Fibroblast of skin of right quadriceps (primary cell): ENCODE results near the gene ASIC2.
A peak's percentile ranks its signal among the peaks of the same experiment; 100 is the strongest.
"Not testable (repeated sequence)": the region's sequence is repeated elsewhere in the genome, so short reads cannot be mapped to it uniquely, and the experiment has no call there.

ENCODE experiments used
- DNase-seq: peaks from one replicate; pipeline ENCODE4 v3.0.0-alpha.2; 2013

The ASIC2 gene

DNA sequence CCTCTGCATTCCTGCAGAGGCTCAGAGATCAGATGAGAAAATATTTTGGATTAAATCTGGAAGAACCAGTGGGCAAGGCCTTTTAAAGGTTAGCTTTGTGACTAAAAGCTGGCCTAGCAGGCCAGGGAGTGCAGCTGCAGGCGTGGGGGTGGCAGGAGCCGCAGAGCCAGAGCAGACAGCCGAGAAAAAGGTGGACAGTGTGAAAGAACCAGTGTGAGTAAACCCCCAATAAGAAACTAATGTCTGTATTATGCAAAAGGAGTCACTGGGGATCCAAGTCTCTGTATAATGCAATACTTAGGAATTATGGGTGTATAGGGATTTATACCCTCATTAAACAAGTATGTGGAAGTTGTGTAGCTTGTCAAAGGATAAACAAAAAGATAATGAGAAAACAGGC lies 322.8 kb downstream of the ASIC2 start:
- peak; percentile 26 for DNase-seq

DNA sequence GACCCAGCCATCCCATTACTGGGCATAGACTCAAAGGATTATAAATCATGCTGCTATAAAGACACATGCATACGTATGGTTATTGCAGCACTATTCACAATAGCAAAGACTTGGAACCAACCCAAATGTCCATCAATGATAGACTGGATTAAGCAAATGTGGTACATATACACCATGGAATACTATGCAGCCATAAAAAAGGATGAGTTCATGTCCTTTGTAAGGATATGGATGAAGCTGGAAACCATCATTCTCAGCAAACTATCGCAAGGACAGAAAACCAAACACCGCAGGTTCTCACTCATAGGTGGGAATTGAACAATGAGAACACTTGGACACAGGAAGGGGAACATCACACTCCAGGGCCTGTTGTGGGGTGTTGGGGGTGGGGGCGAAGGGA lies 323.9 kb downstream of the ASIC2 start:
- not testable (repeated sequence) for DNase-seq

DNA sequence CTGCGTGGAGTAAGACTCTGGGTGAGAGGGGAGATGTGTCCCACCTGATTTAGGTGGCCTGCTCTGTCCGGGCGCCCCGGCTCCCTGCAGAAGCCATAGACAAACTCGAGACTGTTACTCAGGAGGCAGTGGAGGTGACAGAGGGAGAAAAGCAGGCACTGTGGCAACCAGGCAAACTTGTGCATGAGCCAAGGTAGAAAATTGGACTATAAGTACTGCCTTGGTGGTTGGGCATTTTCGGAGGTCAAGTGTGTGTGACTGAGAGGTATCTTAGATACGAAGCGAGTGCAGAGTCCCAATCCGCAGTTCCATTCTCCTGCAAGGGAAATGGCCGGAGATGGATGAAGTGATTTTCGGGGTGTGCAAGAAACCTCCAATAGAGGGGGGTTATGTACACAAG lies 328.6 kb downstream of the ASIC2 start:
- DNase-seq = no peak
